HG03442 (cell line): ENCODE measurements around the gene FYB1.

Experiments
- ATAC-seq: cut with Tn5 transposase; IDR thresholded peaks from one replicate; pipeline ENCODE4 v1.9.1; 2021; ENCODE audit warnings: mild to moderate bottlenecking, moderate library complexity; ENCODE audit not compliant: unreplicated experiment

Gene FYB1

DNA sequence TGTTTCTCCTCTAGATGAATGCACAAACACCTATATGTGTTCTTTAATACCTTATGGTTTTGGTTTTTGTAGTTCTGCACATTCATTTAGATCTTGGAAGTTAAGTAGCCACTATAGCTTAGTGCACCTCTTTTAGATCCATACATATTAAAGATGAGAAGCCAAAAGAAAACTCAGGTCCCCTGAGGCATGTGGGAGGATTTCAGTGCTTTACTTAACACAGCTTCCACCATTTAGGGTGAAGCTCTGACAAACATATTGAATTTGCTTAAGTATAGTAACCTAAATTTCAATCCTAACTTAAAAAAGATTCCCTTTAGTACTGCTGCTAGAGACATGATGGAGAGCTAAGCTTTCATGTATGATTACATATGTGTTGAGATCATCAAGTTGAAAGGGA lies 119.5 kb downstream of the FYB1 start:
- no peak for ATAC-seq

DNA sequence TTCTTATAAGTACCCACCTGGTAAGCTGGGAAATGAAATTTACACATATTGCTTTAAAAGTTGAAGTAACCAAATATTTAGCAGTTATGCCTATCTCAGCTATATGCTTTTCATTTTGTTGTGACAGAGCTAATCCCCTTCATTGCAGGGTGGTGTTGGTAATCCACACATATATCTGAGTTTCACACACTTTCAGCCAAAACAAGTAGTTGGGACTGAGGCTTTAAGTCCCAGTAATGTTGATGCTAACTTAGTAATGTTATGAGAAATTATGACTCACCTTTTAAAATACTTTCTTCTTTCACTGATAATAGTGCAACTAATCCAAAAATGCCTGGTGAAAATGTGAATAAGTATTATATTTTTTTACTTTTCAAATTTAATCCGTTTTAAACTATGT lies 126.0 kb downstream of the FYB1 start:
- ATAC-seq: no peak

DNA sequence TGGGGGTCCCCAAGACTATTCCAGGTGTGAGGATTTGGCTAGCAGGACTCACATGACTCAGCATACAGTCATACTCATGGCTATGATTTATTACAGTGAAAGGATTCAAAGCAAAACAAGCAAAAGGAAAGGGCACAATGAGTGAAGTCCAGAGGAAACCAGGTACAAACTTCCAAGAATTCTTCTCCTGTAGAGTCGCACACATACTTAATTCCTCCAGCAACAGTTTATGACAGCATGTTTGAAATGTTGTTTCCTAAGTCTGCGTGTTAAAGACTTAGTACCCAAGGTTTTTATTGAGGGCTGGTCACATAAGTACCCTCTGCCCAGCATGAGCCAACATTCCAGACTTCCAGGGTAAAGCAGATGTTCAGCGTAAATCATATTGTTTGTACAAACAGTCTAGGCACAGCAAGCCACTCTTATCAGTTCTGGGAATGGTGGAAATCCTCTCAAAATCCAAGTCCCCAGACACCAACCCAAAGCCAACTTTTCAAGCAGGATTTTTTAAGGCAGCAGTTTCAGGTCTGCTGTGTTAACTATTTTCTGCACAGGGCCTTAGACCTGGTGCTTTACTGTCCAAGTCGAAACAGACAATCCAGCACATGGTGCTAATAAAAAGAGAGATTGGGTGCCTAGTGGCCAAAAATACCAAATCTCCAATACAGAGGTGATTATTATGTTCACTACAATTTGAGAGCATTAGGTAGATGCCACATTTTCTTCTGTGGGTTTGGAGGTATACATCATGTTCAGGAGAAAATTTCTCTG lies 126.6 kb downstream of the FYB1 start:
- no peak for ATAC-seq

- ATAC-seq: no peak
Measured at GRCh38 chr5:39091940-39092580, 127.3 kb downstream of the FYB1 start.

DNA sequence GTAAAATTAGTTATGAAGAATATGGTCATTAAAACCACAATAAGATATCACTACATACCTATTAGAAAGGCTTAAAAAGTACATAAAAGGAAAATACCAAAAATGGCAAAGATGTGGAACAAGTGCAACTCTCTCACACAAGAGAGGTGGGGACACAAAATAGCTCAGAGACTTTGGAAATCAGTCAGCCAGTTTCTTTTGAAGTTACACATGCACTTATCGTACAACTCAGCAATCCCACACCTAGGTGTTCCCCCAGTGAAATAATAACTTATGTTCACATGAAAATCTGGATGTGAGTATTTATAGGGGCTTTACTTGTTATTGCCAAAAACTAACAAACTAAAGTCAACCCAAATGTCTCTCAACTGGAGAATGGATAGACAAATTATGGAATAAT lies 135.4 kb downstream of the FYB1 start:
- no peak for ATAC-seq

DNA sequence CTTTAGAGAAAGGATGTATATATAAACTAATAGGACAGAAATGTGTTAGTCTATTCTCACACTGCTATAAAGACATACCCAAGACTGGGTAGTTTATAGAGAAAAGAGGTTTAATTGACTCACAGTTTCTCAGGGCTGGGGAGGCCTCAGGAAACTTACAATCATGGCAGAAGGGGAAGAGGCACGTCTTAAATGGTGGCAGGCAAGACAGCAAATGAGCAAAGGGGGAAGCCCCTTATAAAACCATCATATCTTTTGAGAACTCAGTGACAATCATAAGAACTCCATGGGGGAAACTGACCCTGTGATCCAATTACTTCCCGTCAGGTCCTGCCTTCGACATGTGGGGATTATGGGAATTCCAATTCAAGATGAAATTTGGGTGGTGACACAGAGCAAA lies 136.4 kb downstream of the FYB1 start:
- ATAC-seq: no peak

GRCh38 chr5:39080597-39081204 lies 138.7 kb downstream of the FYB1 start:
- ATAC-seq: peak; percentile 48

- no peak for ATAC-seq
Measured at GRCh38 chr5:39080168-39080567, 139.2 kb downstream of the FYB1 start.

- no peak for ATAC-seq
Measured at GRCh38 chr5:39079147-39079546, 140.2 kb downstream of the FYB1 start.

DNA sequence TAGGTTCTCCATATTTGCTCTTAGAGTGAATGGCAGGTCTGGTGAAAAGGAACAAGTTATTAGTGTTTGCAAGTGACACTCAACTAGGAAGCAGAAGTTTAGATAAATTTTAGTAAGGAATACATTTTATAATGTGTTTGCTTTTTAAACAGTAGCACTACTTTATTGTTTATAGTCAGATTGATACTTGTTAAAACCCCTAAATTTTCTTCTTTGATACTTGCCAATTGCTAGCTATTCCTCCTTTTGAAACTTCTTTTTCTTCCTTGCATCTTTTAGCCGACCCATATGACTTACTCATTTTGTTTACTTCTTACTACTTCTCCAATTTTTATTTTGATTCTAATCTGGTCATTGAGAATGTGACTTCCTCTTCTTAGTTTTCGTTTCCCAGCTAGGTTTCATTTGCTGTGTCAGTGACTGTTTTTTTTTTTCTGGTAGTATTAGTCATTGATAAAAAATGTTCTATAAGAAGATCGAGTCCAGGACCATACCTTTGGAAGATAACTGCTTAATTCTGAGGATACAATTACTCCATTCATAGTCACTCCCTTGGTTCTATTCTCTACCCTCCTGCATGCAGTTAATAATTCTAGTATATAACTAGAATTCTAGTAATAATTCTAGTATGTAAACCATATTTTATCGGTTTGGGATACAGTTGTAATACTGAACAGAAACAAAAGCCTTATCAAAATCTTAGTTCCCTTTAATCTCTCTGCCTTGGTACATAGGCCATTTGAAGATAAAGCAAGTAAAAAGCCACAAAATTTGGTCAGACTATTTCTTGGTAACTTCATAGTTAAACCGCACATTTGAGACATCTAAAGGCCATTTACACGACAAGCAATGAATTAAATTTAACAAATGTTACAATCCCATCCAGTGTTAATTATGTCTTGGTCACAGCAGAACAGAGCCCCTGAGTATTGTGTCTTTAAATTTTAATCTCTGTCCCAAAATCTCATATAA lies 142.3 kb downstream of the FYB1 start:
- no peak for ATAC-seq

DNA sequence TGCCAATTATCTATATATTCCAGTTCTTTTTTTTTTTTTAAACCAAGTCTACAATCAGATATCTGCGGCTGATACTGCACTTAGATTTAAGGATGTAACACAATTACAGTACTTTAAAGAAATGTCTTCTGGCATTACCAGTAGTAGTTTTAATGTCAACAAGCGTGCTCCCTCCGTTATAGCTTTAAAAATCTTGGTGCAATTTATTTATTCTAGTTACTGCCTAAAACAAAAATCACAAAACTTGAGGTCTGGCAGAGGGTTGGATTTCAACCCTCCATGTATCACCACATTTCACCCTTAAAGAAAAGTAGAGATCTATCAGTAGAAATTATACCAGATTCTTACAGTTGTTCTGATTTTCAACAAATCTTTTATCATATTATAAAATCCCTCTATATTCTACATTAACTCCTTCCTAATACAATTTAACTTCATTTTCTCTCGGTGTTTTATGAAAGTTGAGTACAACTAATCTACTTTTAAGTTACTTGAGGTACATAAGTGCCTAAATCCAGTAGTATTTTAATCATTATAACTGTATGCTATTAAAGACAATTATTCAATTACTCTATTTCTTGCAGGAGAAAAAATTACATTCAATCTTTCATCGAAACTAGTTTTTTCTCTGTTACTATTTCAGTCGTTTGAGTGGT lies 143.1 kb downstream of the FYB1 start:
- ATAC-seq: no peak

- ATAC-seq: peak; percentile 67
Measured at GRCh38 chr5:39074017-39074814, 145.1 kb downstream of the FYB1 start, which contains the start of gene RICTOR. RICTOR (minus strand) TSS chr5:39074399; CDS start chr5:39074377, 22 bp downstream.

- ATAC-seq: peak; percentile 26
Measured at GRCh38 chr5:39073767-39074016, 145.7 kb downstream of the FYB1 start.

DNA sequence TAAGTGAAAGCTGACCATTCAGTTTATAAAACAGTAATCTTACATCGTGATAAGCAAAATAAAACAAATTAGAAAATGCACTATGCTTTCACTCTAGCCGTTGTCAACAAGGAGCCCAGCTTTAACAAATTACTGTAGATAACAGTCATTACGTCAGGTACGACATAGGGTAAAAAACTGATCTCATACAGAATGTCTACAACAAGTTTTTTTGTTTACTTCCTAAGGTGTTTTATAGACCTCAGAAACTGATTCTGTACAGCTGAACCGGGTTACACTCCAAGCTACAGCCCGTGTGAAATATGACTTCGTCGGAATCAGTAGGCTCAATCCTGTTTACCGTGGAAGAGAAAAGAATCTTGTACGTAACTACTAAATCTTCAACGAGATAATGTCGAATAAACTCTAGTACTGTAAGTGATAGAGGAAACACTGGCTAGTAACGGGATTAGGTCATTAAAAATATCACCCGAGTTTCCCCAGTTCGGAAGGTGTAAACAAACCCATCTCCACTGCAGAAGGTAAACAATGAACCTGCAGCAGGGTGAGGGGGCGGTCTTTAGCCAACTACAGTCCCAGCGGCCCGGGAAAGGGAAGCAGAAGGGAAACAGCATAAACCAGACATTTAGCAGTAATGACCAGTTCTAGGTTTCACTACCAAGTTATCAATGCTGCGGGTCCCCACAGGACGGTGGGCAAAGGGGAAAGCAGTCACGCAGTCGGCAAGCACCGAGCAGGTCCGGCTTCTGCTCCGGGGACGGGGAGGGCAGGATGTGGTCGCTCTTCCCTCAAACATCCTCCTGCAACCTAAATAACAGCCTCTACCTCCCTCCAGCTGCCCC lies 146.2 kb downstream of the FYB1 start:
- ATAC-seq: peak; percentile 37

DNA sequence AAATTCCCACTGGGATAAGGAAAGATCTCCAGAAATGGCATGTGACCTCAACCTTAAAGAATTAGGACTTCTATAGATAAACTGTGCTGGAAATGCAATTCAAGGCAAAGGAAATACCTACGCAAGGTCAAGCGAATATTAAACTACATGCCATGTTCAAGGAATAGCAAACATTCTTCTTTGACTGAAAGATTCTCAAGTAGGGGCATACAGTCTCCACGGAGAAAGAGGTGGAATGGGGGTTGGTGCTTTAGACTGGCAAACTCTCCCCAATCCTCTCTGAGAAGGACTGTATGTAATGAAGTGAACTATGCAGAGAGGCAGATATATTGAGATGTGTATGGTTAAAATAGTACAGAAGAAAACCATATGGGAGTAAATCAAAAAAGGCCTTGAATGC lies 151.3 kb downstream of the FYB1 start:
- no peak for ATAC-seq

DNA sequence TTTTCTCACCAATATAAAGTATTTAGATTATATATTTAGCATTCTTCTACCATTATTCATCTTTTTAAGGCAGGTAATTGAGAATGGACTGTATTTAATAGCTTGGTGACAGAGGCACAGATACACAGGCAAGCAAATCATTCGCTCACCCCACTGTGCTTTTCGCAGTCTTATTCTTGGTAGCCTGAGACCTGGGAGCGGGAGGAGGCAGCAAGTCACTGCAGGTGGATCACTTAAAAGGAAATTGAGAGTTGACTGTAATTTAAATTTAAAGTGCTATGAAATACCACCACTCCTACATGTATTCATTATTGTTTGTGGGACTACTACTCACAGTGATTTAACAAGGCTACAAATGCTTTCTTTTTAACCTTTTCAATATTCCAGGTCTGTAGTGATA lies 154.9 kb downstream of the FYB1 start:
- ATAC-seq: no peak

GRCh38 chr5:39063037-39063436 lies 156.3 kb downstream of the FYB1 start:
- ATAC-seq: no peak

GRCh38 chr5:39062530-39062929 lies 156.8 kb downstream of the FYB1 start:
- ATAC-seq: no peak

DNA sequence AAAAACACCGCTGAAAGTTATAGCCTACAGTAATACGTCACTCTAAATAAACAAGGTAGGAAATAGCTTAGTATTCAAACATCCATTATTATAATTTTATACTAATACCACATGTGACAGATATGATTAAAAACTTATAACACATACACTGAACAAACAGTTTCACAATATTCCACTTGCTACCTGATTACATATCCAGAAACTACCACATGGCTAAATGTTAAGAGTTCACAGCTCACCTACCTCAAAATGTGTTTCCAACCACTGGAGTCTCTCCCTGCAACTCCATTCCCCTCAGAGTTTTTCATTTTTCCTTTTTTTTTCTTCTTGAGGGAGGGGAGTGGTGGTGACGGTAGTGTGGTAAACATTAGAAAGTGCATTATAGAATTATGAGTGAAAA lies 157.3 kb downstream of the FYB1 start:
- ATAC-seq: no peak
